ENCODE data around the gene IQSEC1. TPM values are rescaled to one million over a fixed set of nuclear protein-coding genes. Genes with fewer than 3 reads are reported as not detected.

IQSEC1 gene
- total and polyA plus RNA-seq, 10 of the 15 experiments (the other 5 are each of a cell fraction or from before 2014, with no cell fraction given) = 0.92 to 55.2 (median 8.5) TPM

DNA sequence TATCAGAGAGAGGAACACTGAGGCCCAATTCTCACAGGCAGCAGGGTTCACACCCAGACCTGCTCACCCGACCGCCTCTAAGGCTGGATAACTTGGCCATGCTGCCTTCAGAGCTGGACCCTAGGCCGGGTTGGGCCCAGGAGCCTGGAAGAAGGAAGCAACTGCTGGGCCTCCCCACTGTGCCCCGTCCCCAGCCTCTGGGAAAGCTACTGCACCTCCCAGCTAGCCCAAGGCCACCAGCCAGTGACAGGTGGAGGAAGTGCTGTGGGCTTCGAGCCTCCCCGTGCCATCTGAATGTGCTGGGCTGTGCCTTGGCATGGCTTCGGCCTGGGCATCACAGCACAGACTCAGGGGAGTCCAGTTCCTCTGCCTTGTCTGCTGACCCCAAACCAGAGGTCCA, 169.3 kb downstream of the IQSEC1 start:
- no TSS peak for BruUV-seq (replicated peaks)
- in situ Hi-C loops (cut with MboI) (no loop called here), intact Hi-C loops (cut with micrococcal nuclease; ENCODE audit: unreplicated experiment) (no loop called here)
- 95% methylated on average over 7 of the region's 7 CpGs for WGBS (ENCODE audit: insufficient coverage, insufficient replicate concordance, low lambda C conversion rate, missing lambda C conversion rate)
- ChIA-PET POLR2A (no interaction called here), CTCF (interaction anchor here (0.6 to 1.5 kb wide), 3 partner anchors 12 to 744 kb away, joined by 3 read pairs; no protein-coding TSS in a partner anchor), RAD21 (ENCODE audit: unreplicated experiment) (no interaction called here), SMC1A (ENCODE audit: uncharacterized antibody, unreplicated experiment) (no interaction called here)
- Histone ChIP-seq H3K27ac (ENCODE audit: control insufficient read depth, insufficient read depth) (no peak overlapping the region), H4K20me1 (ENCODE audit: control insufficient read depth, insufficient read depth) (no peaks in the 10 kb centered on the region), H2AFZ (ENCODE audit: control insufficient read depth, low read depth, low read length) (no peak overlapping the region), H3K4me2 (ENCODE audit: control insufficient read depth, insufficient read depth) (no peak overlapping the region), H3K79me2 (ENCODE audit: control insufficient read depth, insufficient read depth, low read length) (no peaks in the 10 kb centered on the region), H3K36me3 (ENCODE audit: control insufficient read depth in 2 of 2, insufficient read depth in 2 of 2, low read length in 1 of 2) (peaks cover 17 to 23% of the 10 kb centered on the region in 2 experiments; a peak in 3 of 4 replicates), H3K9ac (ENCODE audit: control insufficient read depth, insufficient read depth, low read length) (no peak overlapping the region), H3K9me3 (replicated peaks; ENCODE audit: control insufficient read depth, insufficient read depth, low read length) (no peaks in the 10 kb centered on the region), H3K27me3 (replicated peaks in 1 of 2; ENCODE audit: control insufficient read depth in 2 of 2, insufficient read depth in 2 of 2, low read length in 1 of 2) (no peaks in the 10 kb centered on the region), H3K4me3 (no peak overlapping the region), H3K4me1 (ENCODE audit: control insufficient read depth, insufficient read depth, low read length) (no peaks in the 10 kb centered on the region)
- ATAC-seq = no peak
- TF ChIP-seq NBN (IDR thresholded peaks at IDR 0.05) = no peak
- TF ChIP-seq POLR2A (IDR thresholded peaks at IDR 0.05; ENCODE audit: low read depth, low read length) = 0 out of 2 replicates have a peak, but pooled peaks have one; percentile 26
- no peak for FAIRE-seq
- DNase-seq (ENCODE audit: low read depth, low spot score) = no peak

GRCh38 chr3:12903000-12903800, 170.0 kb downstream of the IQSEC1 start:
- Histone ChIP-seq H3K27me3 (replicated peaks in 1 of 2; ENCODE audit: control insufficient read depth in 2 of 2, insufficient read depth in 2 of 2, low read length in 1 of 2) (no peaks in the 10 kb centered on the region), H3K9me3 (replicated peaks; ENCODE audit: control insufficient read depth, insufficient read depth, low read length) (no peaks in the 10 kb centered on the region), H3K27ac (ENCODE audit: control insufficient read depth, insufficient read depth) (no peak overlapping the region), H2AFZ (ENCODE audit: control insufficient read depth, low read depth, low read length) (no peak overlapping the region), H4K20me1 (ENCODE audit: control insufficient read depth, insufficient read depth) (no peaks in the 10 kb centered on the region), H3K4me3 (no peak overlapping the region), H3K36me3 (ENCODE audit: control insufficient read depth in 2 of 2, insufficient read depth in 2 of 2, low read length in 1 of 2) (peaks cover 13 to 18% of the 10 kb centered on the region in 2 experiments; a peak in 3 of 4 replicates), H3K4me1 (ENCODE audit: control insufficient read depth, insufficient read depth, low read length) (no peaks in the 10 kb centered on the region), H3K4me2 (ENCODE audit: control insufficient read depth, insufficient read depth) (no peak overlapping the region), H3K79me2 (ENCODE audit: control insufficient read depth, insufficient read depth, low read length) (no peaks in the 10 kb centered on the region), H3K9ac (ENCODE audit: control insufficient read depth, insufficient read depth, low read length) (no peak overlapping the region)
- RAD21 ChIA-PET (ENCODE audit: unreplicated experiment) = no interaction called here
- ATAC-seq (no peak; the same call in 2 of the 3 replicates), FAIRE-seq (no peak), DNase-seq (ENCODE audit: low read depth, low spot score) (no peak)
- 88% methylated on average over 20 of the region's 20 CpGs for WGBS (ENCODE audit: insufficient coverage, insufficient replicate concordance, low lambda C conversion rate, missing lambda C conversion rate)
- in situ Hi-C loops (cut with MboI) (no loop called here), intact Hi-C loops (cut with micrococcal nuclease; ENCODE audit: unreplicated experiment) (no loop called here)
- SMC1A ChIA-PET (ENCODE audit: uncharacterized antibody, unreplicated experiment) = interaction anchor here (1.0 kb wide), 1 partner anchor 12 kb away, joined by 3 read pairs; no protein-coding TSS in a partner anchor
- POLR2A ChIA-PET = no interaction called here
- TF ChIP-seq RELA (IDR thresholded peaks at IDR 0.05; ENCODE audit: borderline replicate concordance, partially characterized antibody) (no peak), KLF5 (IDR thresholded peaks at IDR 0.05; ENCODE audit: partially characterized antibody) (no peak), MLLT1 (IDR thresholded peaks at IDR 0.05) (no peak), DPF2 (IDR thresholded peaks at IDR 0.05) (no peak)
- no TSS peak for BruUV-seq (replicated peaks)
- CTCF ChIA-PET = interaction anchor here (0.7 to 1.5 kb wide), 4 partner anchors 11 to 142 kb away, joined by 3 read pairs; no protein-coding TSS in a partner anchor

All from GM12878 (cell line).